IgD-negative memory B cell (primary cell): ENCODE data around the gene DBH. TPM values are rescaled to one million over a fixed set of nuclear protein-coding genes. Genes with fewer than 3 reads are reported as not detected.

Source experiments
- H3K27ac Mint-ChIP-seq, 3 donors: one replicate each; pipeline ENCODE4 v1.8.0; 2020 to 2022; ENCODE audit warnings: mild to moderate bottlenecking in 3 of 3, mixed read lengths in 3 of 3, moderate library complexity in 1 of 3
- H3K27me3 Mint-ChIP-seq: one replicate; pipeline ENCODE4 v1.8.0; 2021; ENCODE audit warnings: mixed read lengths
- H3K36me3 Mint-ChIP-seq: one replicate; pipeline ENCODE4 v1.8.0; 2020; ENCODE audit warnings: mild to moderate bottlenecking, mixed read lengths
- H3K4me1 Mint-ChIP-seq, 3 donors: one replicate each; pipeline ENCODE4 v1.8.0; 2020 to 2022; ENCODE audit warnings: mixed read lengths in 3 of 3, mild to moderate bottlenecking in 1 of 3
- H3K4me3 Mint-ChIP-seq, 4 donors: one replicate each; pipeline ENCODE4 v1.8.0; 2020 to 2022; ENCODE audit warnings: mild to moderate bottlenecking in 4 of 4, mixed read lengths in 4 of 4, moderate library complexity in 3 of 4
- H3K9me3 Mint-ChIP-seq, 3 donors: one replicate each; pipeline ENCODE4 v1.8.0; 2020 to 2021; ENCODE audit warnings: mixed read lengths in 3 of 3, mild to moderate bottlenecking in 1 of 3
- polyA plus RNA-seq: library from polyadenylated mRNA; unstranded; fragments of 300-500 nt; fragmentation: Illumina TruSeq; gene quantifications from one replicate; pipeline ENCODE4 v1.2.3, GENCODE V29; 2021

DBH gene
- polyA plus RNA-seq, 1 donor from 2014 or later = not detected

GRCh38 chr9:133609311-133610098 lies 26.7 kb upstream of the DBH start, which contains the start of gene FAM163B:
Gene FAM163B (minus strand): TSS chr9:133609389. CDS start chr9:133580223, 29,166 bp downstream.
- Mint-ChIP-seq H3K27ac (no peak within 1 kb of the TSS), H3K9me3 (peaks cover 0 to 5% (median 0%) of the 10 kb centered on the region in 3 donors), H3K4me1 (peaks cover 2 to 6% (median 2%) of the 10 kb centered on the region in 3 donors), H3K27me3 (peaks cover 50% of the 10 kb centered on the region), H3K36me3 (no peaks in the 10 kb centered on the region), H3K4me3 (no peak within 1 kb of the TSS)

GRCh38 chr9:133610845-133611244 lies 25.3 kb upstream of the DBH start:
- Mint-ChIP-seq H3K4me1 (no peaks in the 10 kb centered on the region), H3K4me3 (no peak overlapping the region), H3K9me3 (peaks cover 0 to 5% (median 0%) of the 10 kb centered on the region in 3 donors), H3K27ac (no peak overlapping the region), H3K36me3 (no peaks in the 10 kb centered on the region), H3K27me3 (peaks cover 42% of the 10 kb centered on the region)

GRCh38 chr9:133612051-133612450 lies 24.1 kb upstream of the DBH start:
- no peak overlapping the region for H3K4me3 Mint-ChIP-seq
- H3K27ac Mint-ChIP-seq = no peak overlapping the region
- H3K9me3 Mint-ChIP-seq = peaks cover 0 to 5% (median 0%) of the 10 kb centered on the region in 3 donors
- H3K27me3 Mint-ChIP-seq = peaks cover 40% of the 10 kb centered on the region
- no peaks in the 10 kb centered on the region for H3K36me3 Mint-ChIP-seq
- no peaks in the 10 kb centered on the region for H3K4me1 Mint-ChIP-seq

GRCh38 chr9:133612816-133613215 lies 23.3 kb upstream of the DBH start:
- no peak overlapping the region for H3K4me3 Mint-ChIP-seq
- H3K9me3 Mint-ChIP-seq = peaks cover 0 to 5% (median 0%) of the 10 kb centered on the region in 3 donors
- H3K27ac Mint-ChIP-seq = no peak overlapping the region
- H3K27me3 Mint-ChIP-seq = peaks cover 33% of the 10 kb centered on the region
- H3K4me1 Mint-ChIP-seq = no peaks in the 10 kb centered on the region
- H3K36me3 Mint-ChIP-seq = no peaks in the 10 kb centered on the region

GRCh38 chr9:133613432-133613831 lies 22.7 kb upstream of the DBH start:
- H3K36me3 Mint-ChIP-seq = no peaks in the 10 kb centered on the region
- no peak overlapping the region for H3K27ac Mint-ChIP-seq
- H3K4me1 Mint-ChIP-seq = no peaks in the 10 kb centered on the region
- H3K27me3 Mint-ChIP-seq = peaks cover 28% of the 10 kb centered on the region
- peaks cover 0 to 5% (median 0%) of the 10 kb centered on the region in 3 donors for H3K9me3 Mint-ChIP-seq
- no peak overlapping the region for H3K4me3 Mint-ChIP-seq

GRCh38 chr9:133614056-133614455 lies 22.1 kb upstream of the DBH start:
- H3K27ac Mint-ChIP-seq = no peak overlapping the region
- no peaks in the 10 kb centered on the region for H3K4me1 Mint-ChIP-seq
- peaks cover 27% of the 10 kb centered on the region for H3K27me3 Mint-ChIP-seq

DNA sequence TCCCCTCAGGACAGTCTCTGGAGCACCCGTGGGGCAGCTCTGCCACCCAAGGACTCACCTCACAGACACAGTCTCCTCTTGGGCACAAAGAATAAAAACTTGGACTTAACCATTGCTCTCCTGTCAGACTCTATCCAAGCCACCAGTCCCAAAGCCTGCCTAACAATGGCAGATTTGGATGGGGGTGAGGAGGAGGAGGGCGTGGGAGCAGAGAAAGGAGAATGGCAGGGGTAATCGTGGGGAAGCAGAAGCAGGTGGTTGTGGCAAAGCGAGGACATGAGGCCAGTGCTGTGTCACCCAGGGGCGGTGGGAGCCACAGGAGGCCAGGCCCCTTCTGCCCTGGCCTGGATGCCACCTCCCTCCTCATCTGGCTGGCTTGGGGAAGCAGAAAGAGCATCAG lies 21.5 kb upstream of the DBH start:
- peaks cover 0 to 5% (median 0%) of the 10 kb centered on the region in 3 donors for H3K9me3 Mint-ChIP-seq
- H3K4me3 Mint-ChIP-seq = no peak overlapping the region
- peaks cover 2% of the 10 kb centered on the region in 3 donors for H3K4me1 Mint-ChIP-seq
- peaks cover 24% of the 10 kb centered on the region for H3K27me3 Mint-ChIP-seq
- H3K36me3 Mint-ChIP-seq = no peaks in the 10 kb centered on the region
- H3K27ac Mint-ChIP-seq = no peak overlapping the region

More at GRCh38 chr9:133614056-133614455, 22.1 kb upstream of the DBH start:
- H3K9me3 Mint-ChIP-seq = peaks cover 0 to 5% (median 0%) of the 10 kb centered on the region in 3 donors
- H3K4me3 Mint-ChIP-seq = no peak overlapping the region
- H3K36me3 Mint-ChIP-seq = no peaks in the 10 kb centered on the region

DNA sequence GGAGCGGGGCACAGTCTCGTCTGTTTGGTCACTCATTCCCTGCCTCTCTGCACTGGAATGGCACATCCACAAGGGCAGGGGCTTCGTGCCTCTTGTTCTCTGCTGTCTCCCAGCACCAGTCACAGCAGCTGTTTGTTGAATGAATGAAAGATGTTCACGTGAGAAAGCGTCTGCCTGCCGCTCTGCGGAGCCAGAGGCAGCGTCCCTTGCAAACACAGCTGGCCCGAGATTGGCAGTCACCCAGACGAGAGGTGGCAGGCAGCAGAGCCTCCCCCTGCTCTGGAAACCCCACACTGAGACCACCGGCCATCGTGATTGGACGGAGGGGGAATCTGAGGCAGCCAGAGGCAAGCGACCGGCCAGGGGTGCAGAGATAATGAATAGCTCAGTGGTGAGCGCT lies 21.0 kb upstream of the DBH start:
- no peak overlapping the region for H3K4me3 Mint-ChIP-seq
- H3K36me3 Mint-ChIP-seq = no peaks in the 10 kb centered on the region
- peaks cover 0 to 5% (median 0%) of the 10 kb centered on the region in 3 donors for H3K9me3 Mint-ChIP-seq
- H3K27ac Mint-ChIP-seq = no peak overlapping the region
- H3K27me3 Mint-ChIP-seq = peaks cover 19% of the 10 kb centered on the region
- H3K4me1 Mint-ChIP-seq = peaks cover 6 to 7% (median 7%) of the 10 kb centered on the region in 3 donors

- Mint-ChIP-seq H3K27ac (no peak overlapping the region), H3K4me1 (peaks cover 7 to 10% (median 7%) of the 10 kb centered on the region in 3 donors), H3K27me3 (peaks cover 16% of the 10 kb centered on the region), H3K9me3 (peaks cover 0 to 4% (median 0%) of the 10 kb centered on the region in 3 donors), H3K4me3 (no peak overlapping the region), H3K36me3 (no peaks in the 10 kb centered on the region)
These were observed 20.5 kb upstream of the DBH start for GRCh38 chr9:133615606-133616188.

DNA sequence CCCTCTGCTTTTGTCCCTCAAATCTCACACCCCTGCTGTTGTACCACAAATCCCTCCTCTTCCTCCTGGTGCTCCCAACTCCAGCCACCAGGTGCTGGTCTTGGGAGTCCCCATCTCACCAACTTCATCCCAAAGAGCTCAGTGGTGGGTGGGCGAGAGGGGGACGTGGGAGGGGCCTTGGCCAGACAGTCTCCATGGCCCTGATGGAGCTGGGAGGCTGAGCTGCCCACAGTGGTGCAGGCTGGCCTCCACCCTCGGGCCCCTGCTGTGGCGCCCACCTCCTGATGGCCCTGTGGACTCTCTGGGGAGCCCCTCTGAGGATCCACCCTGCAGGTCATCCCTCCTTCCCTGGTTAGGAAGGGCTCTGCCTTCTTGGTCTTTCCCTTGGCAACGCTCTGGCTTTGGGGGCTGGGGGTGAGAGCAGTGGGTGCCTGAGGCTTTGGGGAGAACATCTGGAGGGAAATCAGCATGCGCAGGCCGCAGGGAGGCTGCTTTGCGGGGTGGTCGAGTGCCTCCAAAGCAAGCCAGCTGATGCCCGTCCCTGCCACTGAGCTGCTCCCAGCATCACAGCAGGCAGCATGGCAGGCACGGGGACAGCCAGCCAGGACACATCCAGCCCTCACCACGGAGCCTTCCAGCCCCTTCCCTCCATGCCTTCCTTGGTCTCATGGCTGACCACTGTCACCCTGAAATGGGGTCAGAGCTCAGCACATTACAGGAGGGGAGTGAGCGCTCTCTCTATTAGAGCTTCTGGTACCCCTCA lies 19.3 kb upstream of the DBH start:
- H3K4me3 Mint-ChIP-seq = no peak overlapping the region
- H3K36me3 Mint-ChIP-seq = no peaks in the 10 kb centered on the region
- no peak overlapping the region for H3K27ac Mint-ChIP-seq
- H3K9me3 Mint-ChIP-seq = no peaks in the 10 kb centered on the region
- peaks cover 16% of the 10 kb centered on the region for H3K27me3 Mint-ChIP-seq
- peaks cover 7 to 12% (median 7%) of the 10 kb centered on the region in 3 donors for H3K4me1 Mint-ChIP-seq

DNA sequence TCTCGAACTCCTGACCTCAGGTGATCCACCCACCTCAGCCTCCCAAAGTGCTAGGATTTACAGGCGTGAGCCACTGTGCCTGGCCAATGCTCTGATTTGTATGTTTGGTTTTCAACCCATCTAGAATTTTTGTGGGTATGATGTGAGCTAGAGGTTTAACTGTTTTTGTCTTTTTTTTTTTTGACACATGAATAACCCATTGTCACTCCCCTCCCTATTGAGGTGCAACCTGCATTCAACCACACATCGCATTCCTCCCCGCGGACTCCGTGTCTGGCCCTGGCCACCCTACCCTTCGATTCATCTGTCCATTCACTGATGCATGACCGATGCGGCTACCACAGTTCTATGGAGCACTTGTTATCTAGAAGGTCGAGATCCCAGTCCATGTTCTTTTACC lies 17.4 kb upstream of the DBH start:
- Mint-ChIP-seq H3K9me3 (peaks cover 0 to 2% (median 0%) of the 10 kb centered on the region in 3 donors), H3K36me3 (peaks cover 2% of the 10 kb centered on the region), H3K4me1 (peaks cover 7 to 14% (median 7%) of the 10 kb centered on the region in 3 donors), H3K27ac (no peak overlapping the region), H3K4me3 (no peak overlapping the region), H3K27me3 (peaks cover 19% of the 10 kb centered on the region)

GRCh38 chr9:133619791-133620190 lies 16.4 kb upstream of the DBH start:
- peak overlapping the region in 1 of 4 donors; percentile 53 for H3K4me3 Mint-ChIP-seq
- H3K27ac Mint-ChIP-seq = peak overlapping the region in 1 of 3 donors; percentile 4
- peaks cover 24% of the 10 kb centered on the region for H3K27me3 Mint-ChIP-seq

DNA sequence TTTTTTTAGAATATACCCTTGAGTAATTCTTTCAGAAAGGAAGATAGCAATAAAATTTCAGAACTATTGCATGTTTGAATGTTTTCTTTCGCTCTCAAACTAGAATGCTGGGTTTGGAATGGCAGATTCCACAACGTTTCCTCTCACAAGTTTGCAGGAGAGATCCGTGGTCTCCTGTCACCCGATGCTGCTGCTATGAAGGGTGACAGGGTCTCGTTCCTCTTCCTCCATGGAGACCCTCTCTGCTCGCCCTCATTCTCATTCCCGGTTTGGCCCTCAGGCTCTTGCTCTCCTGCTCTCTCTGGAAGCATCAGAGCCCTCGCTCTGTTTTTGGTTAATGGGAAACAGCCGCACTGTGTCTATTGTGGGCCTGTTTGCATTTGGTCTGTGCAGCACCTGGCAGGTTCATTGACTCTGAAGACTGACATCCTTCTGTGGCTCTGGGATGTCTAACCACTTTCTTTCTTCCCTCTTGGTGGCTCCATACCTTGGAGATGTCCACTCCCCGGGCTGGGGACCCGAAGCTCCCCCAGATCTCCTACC lies 14.4 kb upstream of the DBH start:
- no peak overlapping the region for H3K27ac Mint-ChIP-seq
- peaks cover 3% of the 10 kb centered on the region for H3K36me3 Mint-ChIP-seq
- H3K4me1 Mint-ChIP-seq = peaks cover 7 to 14% (median 7%) of the 10 kb centered on the region in 3 donors
- H3K4me3 Mint-ChIP-seq = no peak overlapping the region
- peaks cover 27% of the 10 kb centered on the region for H3K27me3 Mint-ChIP-seq
- H3K9me3 Mint-ChIP-seq = peaks cover 3 to 17% (median 11%) of the 10 kb centered on the region in 3 donors

More at GRCh38 chr9:133619791-133620190, 16.4 kb upstream of the DBH start:
- H3K4me1 Mint-ChIP-seq = peaks cover 7 to 14% (median 7%) of the 10 kb centered on the region in 3 donors
- H3K36me3 Mint-ChIP-seq = peaks cover 2% of the 10 kb centered on the region
- peaks cover 0 to 3% (median 2%) of the 10 kb centered on the region in 3 donors for H3K9me3 Mint-ChIP-seq

DNA sequence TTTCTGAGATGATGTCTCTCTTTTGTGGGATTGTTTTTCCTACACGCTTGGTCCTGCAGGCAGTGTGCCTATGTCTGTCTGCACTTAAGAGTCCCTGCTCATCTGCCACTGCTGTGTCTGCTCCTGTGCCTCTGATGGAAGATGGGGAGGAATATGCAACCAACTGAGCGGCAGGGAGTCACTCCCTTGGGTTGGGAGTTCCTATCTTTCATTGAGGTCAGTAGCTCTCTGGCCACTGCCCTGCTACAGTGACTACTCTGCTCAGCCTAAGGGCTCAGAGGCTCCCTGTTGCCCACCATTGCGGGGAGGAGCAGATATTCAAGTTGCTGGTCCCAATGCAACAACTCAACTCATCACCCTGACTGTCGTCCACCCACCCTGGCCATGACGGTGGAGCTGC lies 13.6 kb upstream of the DBH start:
- Mint-ChIP-seq H3K9me3 (peaks cover 8 to 23% (median 11%) of the 10 kb centered on the region in 3 donors), H3K27me3 (peaks cover 25% of the 10 kb centered on the region), H3K4me1 (peaks cover 7 to 14% (median 7%) of the 10 kb centered on the region in 3 donors), H3K27ac (no peak overlapping the region), H3K36me3 (peaks cover 3% of the 10 kb centered on the region), H3K4me3 (no peak overlapping the region)
